GM21447 (cell line): ENCODE results near the gene MMEL1.

ENCODE experiments used
- ATAC-seq: cut with Tn5 transposase; IDR thresholded peaks from one replicate; pipeline ENCODE4 v1.9.1; 2021; ENCODE audit not compliant: unreplicated experiment

The MMEL1 gene

GRCh38 chr1:2546515-2547209, 86.2 kb downstream of the MMEL1 start:
- peak; percentile 32 for ATAC-seq

- ATAC-seq: peak; percentile 25
Measured at GRCh38 chr1:2545754-2546514, 86.9 kb downstream of the MMEL1 start.

- no peak for ATAC-seq
Measured at GRCh38 chr1:2544875-2545640, 87.8 kb downstream of the MMEL1 start.

- ATAC-seq: no peak
Measured at GRCh38 chr1:2544093-2544874, 88.5 kb downstream of the MMEL1 start.

- ATAC-seq: no peak
Measured at GRCh38 chr1:2543543-2544092, 89.2 kb downstream of the MMEL1 start.

- ATAC-seq: no peak
Measured at GRCh38 chr1:2542246-2542915, 90.4 kb downstream of the MMEL1 start.

GRCh38 chr1:2541619-2542245, 91.1 kb downstream of the MMEL1 start:
- no peak for ATAC-seq

- ATAC-seq: no peak
Measured at GRCh38 chr1:2540816-2541492, 91.9 kb downstream of the MMEL1 start.
